Measurements from ENCODE around the gene LMO3.

DNA sequence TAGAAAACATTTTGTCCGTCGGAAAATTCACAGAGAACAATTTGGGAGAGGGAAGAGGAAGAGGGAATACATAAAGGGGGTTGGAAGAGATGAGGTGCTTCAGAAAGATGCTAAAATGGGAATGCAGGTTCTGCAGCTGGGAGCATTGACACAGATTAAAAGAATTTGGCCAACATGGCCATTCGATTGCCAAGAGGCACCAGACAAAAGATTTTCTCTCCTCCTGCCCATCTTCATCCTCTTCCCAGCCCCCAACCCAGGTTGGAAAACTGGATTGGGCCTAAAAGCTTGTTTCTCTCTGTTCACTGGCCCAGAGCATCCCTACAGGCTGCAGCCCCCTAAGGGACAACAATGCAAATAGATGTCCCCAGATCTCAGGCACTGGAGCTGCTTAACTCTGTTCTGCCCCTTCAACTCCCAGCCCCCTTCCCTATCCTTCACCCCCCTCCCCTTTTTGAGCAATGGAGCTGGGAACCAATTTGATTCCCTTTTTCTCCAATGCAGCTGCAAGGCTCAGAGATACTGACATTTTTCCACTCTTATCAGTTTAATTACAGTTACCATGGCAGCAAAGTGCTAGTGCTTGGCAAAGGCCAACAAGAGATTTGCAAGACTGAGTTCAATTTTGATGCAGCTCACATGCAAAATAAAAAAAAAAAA, 1.9 kb downstream of the LMO3 start:
- TF ChIP-seq, protein P1, sequence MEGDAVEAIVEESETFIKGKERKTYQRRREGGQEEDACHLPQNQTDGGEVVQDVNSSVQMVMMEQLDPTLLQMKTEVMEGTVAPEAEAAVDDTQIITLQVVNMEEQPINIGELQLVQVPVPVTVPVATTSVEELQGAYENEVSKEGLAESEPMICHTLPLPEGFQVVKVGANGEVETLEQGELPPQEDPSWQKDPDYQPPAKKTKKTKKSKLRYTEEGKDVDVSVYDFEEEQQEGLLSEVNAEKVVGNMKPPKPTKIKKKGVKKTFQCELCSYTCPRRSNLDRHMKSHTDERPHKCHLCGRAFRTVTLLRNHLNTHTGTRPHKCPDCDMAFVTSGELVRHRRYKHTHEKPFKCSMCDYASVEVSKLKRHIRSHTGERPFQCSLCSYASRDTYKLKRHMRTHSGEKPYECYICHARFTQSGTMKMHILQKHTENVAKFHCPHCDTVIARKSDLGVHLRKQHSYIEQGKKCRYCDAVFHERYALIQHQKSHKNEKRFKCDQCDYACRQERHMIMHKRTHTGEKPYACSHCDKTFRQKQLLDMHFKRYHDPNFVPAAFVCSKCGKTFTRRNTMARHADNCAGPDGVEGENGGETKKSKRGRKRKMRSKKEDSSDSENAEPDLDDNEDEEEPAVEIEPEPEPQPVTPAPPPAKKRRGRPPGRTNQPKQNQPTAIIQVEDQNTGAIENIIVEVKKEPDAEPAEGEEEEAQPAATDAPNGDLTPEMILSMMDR (IDR thresholded peaks at IDR 0.05; ENCODE audit: low read length): no peak
- no peak for TF ChIP-seq EZH2phosphoT487 (IDR thresholded peaks at IDR 0.05; ENCODE audit: low read length)

All from MM.1S (cell line).